ENCODE results near the gene S1PR5.

The S1PR5 gene

DNA sequence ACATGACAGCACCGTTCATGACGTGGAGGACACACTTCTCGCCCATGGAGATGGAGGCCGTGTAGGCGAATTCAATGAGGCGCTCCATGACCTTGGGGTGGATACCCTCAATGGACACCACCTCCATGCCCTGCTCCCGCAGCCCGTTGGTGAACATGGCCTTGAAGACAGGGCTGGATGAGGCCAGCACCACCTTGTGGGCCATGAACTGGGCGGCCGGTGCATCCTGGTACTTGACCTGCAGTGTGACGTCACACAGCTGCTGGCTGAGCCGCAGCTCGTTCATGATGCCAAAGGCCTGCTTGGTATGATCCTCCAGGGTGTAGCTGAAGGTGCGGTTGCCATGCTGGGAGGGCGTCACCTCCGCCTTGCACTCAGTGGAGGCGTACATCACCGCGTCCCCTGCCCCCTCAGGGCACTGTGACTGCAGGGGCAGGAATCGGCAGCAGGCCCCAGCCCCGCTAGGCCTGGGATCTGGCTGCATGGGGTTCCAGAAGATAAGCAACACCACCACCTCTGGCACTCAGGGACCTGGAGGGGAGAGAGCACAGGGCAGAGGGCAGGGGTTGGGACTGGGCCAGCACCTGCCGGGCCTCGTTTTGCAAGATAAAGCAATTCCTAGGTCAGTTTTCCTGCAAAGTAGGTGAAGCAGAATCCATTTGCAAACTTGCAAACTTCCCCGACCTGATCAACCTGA lies 17.5 kb downstream of the S1PR5 start:
- H3K4me1 ChIP-seq (ENCODE audit: control insufficient read depth, insufficient read depth, low read length, poor library complexity, severe bottlenecking), result no peaks in the 10 kb centered on the region
- no peaks in the 10 kb centered on the region for H3K9me3 ChIP-seq (ENCODE audit: control insufficient read depth, low read length)
- H3K4me3 ChIP-seq (ENCODE audit: extremely low read depth, insufficient read depth, low read length, poor library complexity, severe bottlenecking), result no peak overlapping the region
- no peak overlapping the region for H3K27ac ChIP-seq (ENCODE audit: low read depth, low read length, severe bottlenecking)
- H3K36me3 ChIP-seq (ENCODE audit: control insufficient read depth, insufficient read depth, low read length), result peaks cover 59% of the 10 kb centered on the region
- 94 to 95% methylated on average over 21 of the region's 24 CpGs for WGBS, 2 experiments (ENCODE audit: insufficient coverage in 2 of 2)

DNA sequence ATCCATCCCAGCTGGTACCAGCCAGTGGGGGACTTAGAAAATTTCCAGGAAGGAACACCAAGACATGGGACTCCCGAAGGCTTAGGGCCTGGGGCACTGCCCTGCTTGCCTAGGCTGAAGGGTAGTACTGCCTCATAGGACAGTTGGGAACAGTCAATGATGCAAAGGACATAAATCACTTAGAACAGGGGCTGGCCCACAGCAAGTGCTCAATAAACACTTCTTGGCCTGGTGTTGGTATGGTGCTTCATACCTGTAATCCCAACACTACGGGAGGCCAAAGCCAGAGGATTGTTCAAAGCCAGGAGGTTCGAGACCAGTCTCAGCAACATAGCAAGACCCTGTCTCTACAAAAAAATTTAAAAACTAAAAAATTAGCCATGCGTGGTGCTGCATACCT lies 19.9 kb downstream of the S1PR5 start:
- 94 to 98% methylated on average over 4 of the region's 4 CpGs for WGBS, 2 experiments (ENCODE audit: insufficient coverage in 2 of 2)
- Histone ChIP-seq H3K9me3 (ENCODE audit: control insufficient read depth, low read length) (no peaks in the 10 kb centered on the region), H3K4me1 (ENCODE audit: control insufficient read depth, insufficient read depth, low read length, poor library complexity, severe bottlenecking) (no peaks in the 10 kb centered on the region), H3K4me3 (ENCODE audit: extremely low read depth, insufficient read depth, low read length, poor library complexity, severe bottlenecking) (no peak overlapping the region), H3K27ac (ENCODE audit: low read depth, low read length, severe bottlenecking) (no peak overlapping the region), H3K36me3 (ENCODE audit: control insufficient read depth, insufficient read depth, low read length) (peaks cover 77% of the 10 kb centered on the region)

GRCh38 chr19:10491472-10492047 lies 25.7 kb downstream of the S1PR5 start:
- Histone ChIP-seq H3K27ac (ENCODE audit: low read depth, low read length, severe bottlenecking) (no peak overlapping the region), H3K4me3 (ENCODE audit: extremely low read depth, insufficient read depth, low read length, poor library complexity, severe bottlenecking) (no peak overlapping the region), H3K9me3 (ENCODE audit: control insufficient read depth, low read length) (no peaks in the 10 kb centered on the region), H3K36me3 (ENCODE audit: control insufficient read depth, insufficient read depth, low read length) (peaks cover 88% of the 10 kb centered on the region), H3K4me1 (ENCODE audit: control insufficient read depth, insufficient read depth, low read length, poor library complexity, severe bottlenecking) (no peaks in the 10 kb centered on the region)
- WGBS, 2 experiments (ENCODE audit: insufficient coverage in 2 of 2), result 95 to 96% methylated on average over 36 to 39 of the region's 43 CpGs

DNA sequence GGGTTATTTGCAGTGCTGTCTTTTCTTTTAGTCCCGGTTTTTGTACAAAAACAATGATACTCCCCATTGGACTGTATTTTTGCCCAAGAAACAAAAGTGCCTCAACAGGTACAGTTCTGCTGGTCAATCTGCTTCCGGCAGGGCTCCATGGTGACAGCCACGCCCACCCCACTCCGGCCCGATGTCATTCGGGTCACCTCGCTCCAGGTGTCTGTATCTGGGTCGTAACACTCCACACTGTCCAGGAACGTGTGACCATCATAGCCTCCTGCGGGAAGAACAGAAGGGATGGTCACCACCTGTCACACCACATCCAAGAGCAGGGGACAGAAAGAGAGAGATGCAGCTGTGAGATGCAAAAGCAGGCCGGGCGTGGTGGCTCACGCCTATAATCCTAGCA lies 30.7 kb downstream of the S1PR5 start:
- H3K27ac ChIP-seq (ENCODE audit: low read depth, low read length, severe bottlenecking), result no peak overlapping the region
- no peaks in the 10 kb centered on the region for H3K4me1 ChIP-seq (ENCODE audit: control insufficient read depth, insufficient read depth, low read length, poor library complexity, severe bottlenecking)
- no peak overlapping the region for H3K4me3 ChIP-seq (ENCODE audit: extremely low read depth, insufficient read depth, low read length, poor library complexity, severe bottlenecking)
- peaks cover 65% of the 10 kb centered on the region for H3K36me3 ChIP-seq (ENCODE audit: control insufficient read depth, insufficient read depth, low read length)
- H3K9me3 ChIP-seq (ENCODE audit: control insufficient read depth, low read length), result no peaks in the 10 kb centered on the region
- WGBS, 2 experiments (ENCODE audit: insufficient coverage in 2 of 2), result 99% methylated on average over 11 to 12 of the region's 13 CpGs

- no peaks in the 10 kb centered on the region for H3K36me3 ChIP-seq (ENCODE audit: control insufficient read depth, insufficient read depth, low read length)
- H3K9me3 ChIP-seq (ENCODE audit: control insufficient read depth, low read length), result no peaks in the 10 kb centered on the region
- WGBS, 2 experiments (ENCODE audit: insufficient coverage in 2 of 2), result 7 to 8% methylated on average over 28 to 34 of the region's 36 CpGs
- no peak overlapping the region for H3K27ac ChIP-seq (ENCODE audit: low read depth, low read length, severe bottlenecking)
- no peaks in the 10 kb centered on the region for H3K4me1 ChIP-seq (ENCODE audit: control insufficient read depth, insufficient read depth, low read length, poor library complexity, severe bottlenecking)
- no peak overlapping the region for H3K4me3 ChIP-seq (ENCODE audit: extremely low read depth, insufficient read depth, low read length, poor library complexity, severe bottlenecking)
These were observed 38.3 kb downstream of the S1PR5 start for GRCh38 chr19:10478903-10479384.

- Histone ChIP-seq H3K36me3 (ENCODE audit: control insufficient read depth, insufficient read depth, low read length) (no peaks in the 10 kb centered on the region), H3K9me3 (ENCODE audit: control insufficient read depth, low read length) (no peaks in the 10 kb centered on the region), H3K4me3 (ENCODE audit: extremely low read depth, insufficient read depth, low read length, poor library complexity, severe bottlenecking) (no peak overlapping the region), H3K27ac (ENCODE audit: low read depth, low read length, severe bottlenecking) (no peak overlapping the region), H3K4me1 (ENCODE audit: control insufficient read depth, insufficient read depth, low read length, poor library complexity, severe bottlenecking) (no peaks in the 10 kb centered on the region)
- 0 to 14% methylated on average over 1 of the region's 5 CpGs for WGBS, 2 experiments (ENCODE audit: insufficient coverage in 2 of 2)
These were observed 38.8 kb downstream of the S1PR5 start for GRCh38 chr19:10478476-10478875.

DNA sequence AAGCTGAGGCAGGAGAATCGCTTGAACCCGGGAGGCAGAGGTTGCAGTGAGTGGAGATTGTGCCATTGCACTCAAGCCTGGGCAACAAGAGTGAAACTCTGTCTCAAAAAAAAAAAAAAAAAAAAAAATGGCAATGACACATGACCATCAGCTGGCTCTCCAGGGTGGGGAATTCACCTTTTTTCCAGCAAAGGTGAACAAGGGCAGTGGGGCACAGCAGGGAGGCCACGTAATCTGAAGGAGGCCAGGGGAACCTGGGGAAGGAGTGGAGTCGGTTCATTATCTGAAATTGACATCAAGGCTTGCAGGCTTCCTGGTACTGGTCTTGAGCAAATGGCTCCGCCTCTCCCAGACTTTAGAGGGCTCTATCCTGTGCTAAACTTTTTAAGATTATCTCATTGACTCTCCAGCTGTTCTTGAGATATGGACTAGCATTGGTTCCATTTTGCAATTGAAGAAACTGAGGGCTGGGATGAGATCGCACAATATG lies 42.2 kb downstream of the S1PR5 start:
- H3K27ac ChIP-seq (ENCODE audit: low read depth, low read length, severe bottlenecking), result no peak overlapping the region
- no peak overlapping the region for H3K4me3 ChIP-seq (ENCODE audit: extremely low read depth, insufficient read depth, low read length, poor library complexity, severe bottlenecking)
- no peaks in the 10 kb centered on the region for H3K9me3 ChIP-seq (ENCODE audit: control insufficient read depth, low read length)
- 75 to 87% methylated on average over 4 to 6 of the region's 6 CpGs for WGBS, 2 experiments (ENCODE audit: insufficient coverage in 2 of 2)
- no peaks in the 10 kb centered on the region for H3K36me3 ChIP-seq (ENCODE audit: control insufficient read depth, insufficient read depth, low read length)
- no peaks in the 10 kb centered on the region for H3K4me1 ChIP-seq (ENCODE audit: control insufficient read depth, insufficient read depth, low read length, poor library complexity, severe bottlenecking)

DNA sequence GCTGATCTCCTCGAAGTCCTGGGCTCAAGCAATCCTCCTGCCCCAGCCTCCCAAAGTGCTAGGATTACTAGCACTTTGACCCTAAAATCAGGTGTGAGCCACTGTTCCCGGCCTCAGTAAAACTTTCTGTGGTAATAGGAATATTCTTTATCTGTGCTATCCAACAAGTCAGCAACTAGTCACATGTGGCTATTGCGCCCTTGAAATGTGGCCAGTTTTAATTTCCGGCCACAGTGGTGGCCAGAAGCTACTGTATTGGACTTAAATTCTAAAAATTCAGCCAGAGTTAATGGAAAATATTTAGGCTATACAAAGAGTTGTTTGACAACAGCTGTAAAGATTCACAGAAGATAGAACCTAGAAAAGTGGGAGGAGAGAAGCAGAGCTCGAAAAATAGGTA lies 44.1 kb downstream of the S1PR5 start:
- Histone ChIP-seq H3K4me1 (ENCODE audit: control insufficient read depth, insufficient read depth, low read length, poor library complexity, severe bottlenecking) (no peaks in the 10 kb centered on the region), H3K36me3 (ENCODE audit: control insufficient read depth, insufficient read depth, low read length) (no peaks in the 10 kb centered on the region), H3K4me3 (ENCODE audit: extremely low read depth, insufficient read depth, low read length, poor library complexity, severe bottlenecking) (no peak overlapping the region), H3K27ac (ENCODE audit: low read depth, low read length, severe bottlenecking) (no peak overlapping the region), H3K9me3 (ENCODE audit: control insufficient read depth, low read length) (no peaks in the 10 kb centered on the region)
- whole genome bisulfite sequencing, 2 experiments (ENCODE audit: insufficient coverage in 2 of 2), result 95 to 96% methylated on average over 3 to 4 of the region's 5 CpGs

- H3K27ac ChIP-seq (ENCODE audit: low read depth, low read length, severe bottlenecking), result no peak overlapping the region
- peaks cover 4% of the 10 kb centered on the region for H3K36me3 ChIP-seq (ENCODE audit: control insufficient read depth, insufficient read depth, low read length)
- H3K4me1 ChIP-seq (ENCODE audit: control insufficient read depth, insufficient read depth, low read length, poor library complexity, severe bottlenecking), result no peaks in the 10 kb centered on the region
- WGBS, 2 experiments (ENCODE audit: insufficient coverage in 2 of 2), result 67 to 81% methylated on average over 1 to 4 of the region's 6 CpGs
- no peak overlapping the region for H3K4me3 ChIP-seq (ENCODE audit: extremely low read depth, insufficient read depth, low read length, poor library complexity, severe bottlenecking)
- no peaks in the 10 kb centered on the region for H3K9me3 ChIP-seq (ENCODE audit: control insufficient read depth, low read length)
These were observed 45.3 kb downstream of the S1PR5 start for GRCh38 chr19:10471909-10472308.

DNA sequence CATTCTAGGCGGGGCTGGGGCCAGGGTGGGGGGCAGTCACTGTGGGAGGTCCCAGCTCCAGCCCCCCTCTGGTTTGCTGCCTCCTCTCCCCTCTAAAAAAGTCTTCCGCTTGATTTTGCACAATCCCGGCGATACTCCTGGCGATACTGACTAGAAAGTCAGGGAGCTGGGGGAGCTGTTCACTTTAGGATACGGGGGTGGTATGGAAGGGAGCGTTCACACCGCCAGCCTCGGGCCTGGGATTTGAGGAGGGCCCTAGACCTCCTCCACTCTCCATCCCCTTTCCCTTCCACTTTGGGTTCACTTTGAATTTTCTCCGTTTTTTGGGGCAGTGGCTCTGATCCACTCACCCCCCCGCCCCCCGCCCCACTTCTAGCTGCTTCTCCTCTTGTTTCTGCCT lies 49.1 kb downstream of the S1PR5 start:
- Histone ChIP-seq H3K36me3 (ENCODE audit: control insufficient read depth, insufficient read depth, low read length) (peaks cover 13% of the 10 kb centered on the region), H3K27ac (ENCODE audit: low read depth, low read length, severe bottlenecking) (no peak overlapping the region), H3K4me1 (ENCODE audit: control insufficient read depth, insufficient read depth, low read length, poor library complexity, severe bottlenecking) (no peaks in the 10 kb centered on the region), H3K4me3 (ENCODE audit: extremely low read depth, insufficient read depth, low read length, poor library complexity, severe bottlenecking) (no peak overlapping the region), H3K9me3 (ENCODE audit: control insufficient read depth, low read length) (no peaks in the 10 kb centered on the region)
- WGBS, 2 experiments (ENCODE audit: insufficient coverage in 2 of 2), result 83 to 88% methylated on average over 1 to 8 of the region's 12 CpGs

DNA sequence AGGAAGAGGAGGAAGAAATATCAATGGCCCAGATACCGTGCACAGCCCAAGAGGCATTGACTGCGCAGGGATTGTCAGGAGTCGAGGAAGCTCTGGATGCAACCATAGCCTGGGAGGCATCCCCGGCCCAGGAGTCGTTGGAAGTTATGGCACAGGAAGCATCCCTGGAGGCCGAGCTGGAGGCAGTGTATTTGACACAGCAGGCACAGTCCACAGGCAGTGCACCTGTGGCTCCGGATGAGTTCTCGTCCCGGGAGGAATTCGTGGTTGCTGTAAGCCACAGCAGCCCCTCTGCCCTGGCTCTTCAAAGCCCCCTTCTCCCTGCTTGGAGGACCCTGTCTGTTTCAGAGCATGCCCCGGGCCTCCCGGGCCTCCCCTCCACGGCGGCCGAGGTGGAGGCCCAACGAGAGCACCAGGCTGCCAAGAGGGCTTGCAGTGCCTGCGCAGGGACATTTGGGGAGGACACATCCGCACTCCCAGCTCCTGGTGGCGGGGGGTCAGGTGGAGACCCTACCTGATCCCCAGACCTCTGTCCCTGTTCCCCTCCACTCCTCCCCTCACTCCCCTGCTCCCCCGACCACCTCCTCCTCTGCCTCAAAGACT lies 50.0 kb downstream of the S1PR5 start:
- Histone ChIP-seq H3K9me3 (ENCODE audit: control insufficient read depth, low read length) (no peaks in the 10 kb centered on the region), H3K36me3 (ENCODE audit: control insufficient read depth, insufficient read depth, low read length) (peaks cover 13% of the 10 kb centered on the region), H3K27ac (ENCODE audit: low read depth, low read length, severe bottlenecking) (no peak overlapping the region), H3K4me3 (ENCODE audit: extremely low read depth, insufficient read depth, low read length, poor library complexity, severe bottlenecking) (no peak overlapping the region), H3K4me1 (ENCODE audit: control insufficient read depth, insufficient read depth, low read length, poor library complexity, severe bottlenecking) (no peaks in the 10 kb centered on the region)
- 89 to 90% methylated on average over 16 to 19 of the region's 20 CpGs for WGBS, 2 experiments (ENCODE audit: insufficient coverage in 2 of 2)
